Neuronal stem cell (in vitro differentiated cells): ENCODE measurements around the gene UGP2.

ENCODE experiments used
- DNase-seq: peaks from one replicate; pipeline ENCODE4 v3.0.0-alpha.2; 2013; ENCODE audit warnings: low spot score
- H2AFZ ChIP-seq: one replicate; pipeline ENCODE4 v1.6.1; 2013; ENCODE audit warnings: mild to moderate bottlenecking, low read length, inconsistent platforms
- H2AK5ac ChIP-seq: 2 replicates; pipeline ENCODE4 v1.6.1; 2013; ENCODE audit warnings: low read depth, mild to moderate bottlenecking, inconsistent platforms, low read length, moderate library complexity, mixed read lengths
- H2BK120ac ChIP-seq: 2 replicates; pipeline ENCODE4 v1.6.1; 2013; ENCODE audit warnings: low read depth, mild to moderate bottlenecking, inconsistent platforms, low read length, moderate library complexity, mixed read lengths
- H2BK12ac ChIP-seq: one replicate; pipeline ENCODE4 v1.6.1; 2013; ENCODE audit warnings: low read length, inconsistent platforms
- H2BK15ac ChIP-seq: 2 replicates; pipeline ENCODE4 v1.6.1; 2013; ENCODE audit warnings: mild to moderate bottlenecking, low read length, inconsistent platforms, mixed read lengths
- H2BK5ac ChIP-seq: one replicate; pipeline ENCODE4 v1.6.1; 2013; ENCODE audit warnings: inconsistent platforms, mild to moderate bottlenecking, low read length, moderate library complexity
- H3K14ac ChIP-seq: one replicate; pipeline ENCODE4 v1.6.1; 2013; ENCODE audit warnings: low read length, inconsistent platforms
- H3K18ac ChIP-seq: 2 replicates; pipeline ENCODE4 v1.6.1; 2013; ENCODE audit warnings: low read length, inconsistent platforms
- H3K23ac ChIP-seq: 2 replicates; pipeline ENCODE4 v1.6.1; 2013; ENCODE audit warnings: low read depth, mild to moderate bottlenecking, mixed read lengths, low read length, inconsistent platforms; ENCODE audit not compliant: poor library complexity
- H3K27ac ChIP-seq: replicated peaks from 3 replicates; pipeline ENCODE4 v1.5.1; 2013; ENCODE audit warnings: low read length, inconsistent platforms
- H3K27me3 ChIP-seq, 3 experiments: 2 replicates each; pipeline ENCODE4 v1.6.1; 2013; ENCODE audit warnings: low read length in 3 of 3, mild to moderate bottlenecking in 2 of 3, inconsistent platforms in 1 of 3, low read depth in 1 of 3, mixed read lengths in 1 of 3, moderate library complexity in 1 of 3; ENCODE audit not compliant: control insufficient read depth in 3 of 3, insufficient read depth in 3 of 3
- H3K36me3 ChIP-seq, 2 donors: replicated peaks in 1 of 2; 2 replicates each; pipeline ENCODE4 v1.6.1; 2013; ENCODE audit warnings: low read length in 2 of 2; ENCODE audit not compliant: control insufficient read depth in 2 of 2, insufficient read depth in 2 of 2
- H3K4ac ChIP-seq: 2 replicates; pipeline ENCODE4 v1.6.1; 2013; ENCODE audit warnings: inconsistent platforms, mild to moderate bottlenecking, low read length, moderate library complexity
- H3K4me1 ChIP-seq, 2 donors: 1 replicate in 1 of 2; 2 replicates in 1 of 2; pipeline ENCODE4 v1.6.1; 2013; ENCODE audit warnings: low read length in 2 of 2, low read depth in 1 of 2; ENCODE audit not compliant: control insufficient read depth in 2 of 2, insufficient read depth in 1 of 2
- H3K4me2 ChIP-seq: one replicate; pipeline ENCODE4 v1.6.1; 2013; ENCODE audit warnings: mild to moderate bottlenecking, low read length, inconsistent platforms; ENCODE audit not compliant: insufficient read depth, poor library complexity, severe bottlenecking
- H3K4me3 ChIP-seq, 2 donors: 2 replicates each; pipeline ENCODE4 v1.5.1; 2013; ENCODE audit warnings: low read length in 2 of 2, mild to moderate bottlenecking in 2 of 2, inconsistent platforms in 1 of 2, moderate library complexity in 1 of 2
- H3K79me1 ChIP-seq: one replicate; pipeline ENCODE4 v1.6.1; 2013; ENCODE audit warnings: low read depth, mild to moderate bottlenecking, inconsistent platforms, low read length, moderate library complexity
- H3K9ac ChIP-seq: one replicate; pipeline ENCODE4 v1.6.1; 2013; ENCODE audit warnings: mild to moderate bottlenecking, low read depth, low read length, inconsistent platforms; ENCODE audit not compliant: poor library complexity
- H3K9me3 ChIP-seq, 2 donors: replicated peaks in 1 of 2; 2 replicates each; pipeline versions ENCODE3 to v1.6.1; 2013; ENCODE audit warnings: low read length in 2 of 2, mild to moderate bottlenecking in 2 of 2, inconsistent platforms in 1 of 2, low read depth in 1 of 2, mixed read lengths in 1 of 2, moderate library complexity in 1 of 2; ENCODE audit not compliant: control insufficient read depth in 2 of 2, insufficient read depth in 1 of 2
- H4K8ac ChIP-seq: one replicate; pipeline ENCODE4 v1.6.1; 2013; ENCODE audit warnings: low read depth, mild to moderate bottlenecking, inconsistent platforms, low read length, moderate library complexity
- H4K91ac ChIP-seq: one replicate; pipeline ENCODE4 v1.6.1; 2013; ENCODE audit warnings: low read length, low read depth, mild to moderate bottlenecking, inconsistent platforms; ENCODE audit not compliant: poor library complexity
- WGBS, 2 donors: extraction: QIAGEN DNeasy Blood & Tissue Kit; methylation state at CpG; one replicate each; pipeline ENCODE4 v1.1.7; 2013; ENCODE audit warnings: missing lambda C conversion rate in 2 of 2, mixed read lengths in 1 of 2; ENCODE audit not compliant: insufficient read length in 2 of 2, insufficient replicate concordance in 1 of 2; ENCODE audit errors: extremely low coverage in 2 of 2; 5-methylcytosine and 5-hydroxymethylcytosine counted together

Gene UGP2

DNA sequence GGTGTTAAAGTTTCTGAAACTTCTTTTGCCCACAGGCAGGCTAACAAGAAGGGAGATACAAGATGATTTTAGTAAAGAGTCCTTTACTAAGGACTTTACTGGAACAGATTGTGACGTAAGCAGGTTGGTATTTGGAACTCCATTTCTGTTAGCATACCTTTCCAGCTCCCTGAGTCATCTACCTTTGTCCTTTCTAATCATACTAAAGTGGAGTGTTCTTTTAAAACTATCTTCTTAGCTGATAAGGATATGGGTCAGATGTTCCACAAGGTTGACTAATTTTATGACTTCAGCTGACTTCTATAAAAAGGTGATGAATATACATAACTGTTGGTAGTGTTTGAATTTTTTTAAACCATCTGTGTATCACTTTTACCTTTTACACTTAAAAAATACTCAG lies 21.1 kb downstream of the UGP2 start:
- Histone ChIP-seq H3K18ac (no peak overlapping the region), H2AK5ac (no peak overlapping the region), H2BK120ac (no peak overlapping the region), H2BK5ac (no peak overlapping the region), H3K4ac (no peak overlapping the region), H2BK15ac (no peak overlapping the region), H4K8ac (no peak overlapping the region), H3K27me3 (no peaks in the 10 kb centered on the region), H3K9me3 (peaks cover 0 to 5% of the 10 kb centered on the region in 2 donors), H3K79me1 (no peaks in the 10 kb centered on the region), H3K4me3 (no peak overlapping the region), H3K14ac (no peak overlapping the region), H3K36me3 (peaks cover 2 to 82% of the 10 kb centered on the region in 2 donors), H3K27ac (no peak overlapping the region), H2BK12ac (no peak overlapping the region), H4K91ac (no peak overlapping the region), H2AFZ (no peak overlapping the region), H3K4me1 (no peaks in the 10 kb centered on the region), H3K9ac (no peak overlapping the region), H3K23ac (no peak overlapping the region), H3K4me2 (no peak overlapping the region)
- WGBS, 2 donors: no CpG with 5 or more reads among the region's 1 CpG
- DNase-seq: no peak

DNA sequence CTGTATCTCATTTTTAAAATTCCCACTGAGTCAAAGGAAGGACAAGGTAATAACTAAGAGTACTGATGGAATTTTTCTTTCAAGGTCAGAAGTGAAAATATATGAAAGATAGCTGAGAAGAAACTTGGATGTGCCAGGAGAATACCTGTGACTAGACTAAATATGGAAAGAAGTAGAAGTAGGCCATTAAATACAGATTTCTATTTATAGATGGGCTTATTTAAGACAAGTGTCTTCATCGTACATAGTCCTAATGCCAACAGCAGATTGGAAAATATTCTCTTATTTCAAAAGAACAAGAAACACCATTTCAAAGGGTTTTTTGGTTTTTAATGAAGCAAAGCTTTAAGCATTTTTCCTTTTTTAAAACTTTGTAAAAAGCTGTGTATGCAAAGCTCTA lies 22.0 kb downstream of the UGP2 start:
- peaks cover 0 to 75% of the 10 kb centered on the region in 2 donors for H3K36me3 ChIP-seq
- H4K91ac ChIP-seq: no peak overlapping the region
- no peak overlapping the region for H2BK5ac ChIP-seq
- H2AK5ac ChIP-seq: no peak overlapping the region
- no peak for DNase-seq
- no peak overlapping the region for H3K4me3 ChIP-seq
- no peaks in the 10 kb centered on the region for H3K79me1 ChIP-seq
- H3K9me3 ChIP-seq: no peaks in the 10 kb centered on the region
- H3K4me1 ChIP-seq: no peaks in the 10 kb centered on the region
- WGBS, 2 donors: no CpG with 5 or more reads among the region's 1 CpG
- H3K18ac ChIP-seq: no peak overlapping the region
- no peak overlapping the region for H3K9ac ChIP-seq
- H3K4me2 ChIP-seq: no peak overlapping the region
- H2BK12ac ChIP-seq: no peak overlapping the region
- no peak overlapping the region for H3K23ac ChIP-seq
- H2BK15ac ChIP-seq: no peak overlapping the region
- H4K8ac ChIP-seq: no peak overlapping the region
- H3K4ac ChIP-seq: no peak overlapping the region
- no peaks in the 10 kb centered on the region for H3K27me3 ChIP-seq
- no peak overlapping the region for H3K27ac ChIP-seq
- H2AFZ ChIP-seq: no peak overlapping the region
- no peak overlapping the region for H3K14ac ChIP-seq
- H2BK120ac ChIP-seq: no peak overlapping the region

DNA sequence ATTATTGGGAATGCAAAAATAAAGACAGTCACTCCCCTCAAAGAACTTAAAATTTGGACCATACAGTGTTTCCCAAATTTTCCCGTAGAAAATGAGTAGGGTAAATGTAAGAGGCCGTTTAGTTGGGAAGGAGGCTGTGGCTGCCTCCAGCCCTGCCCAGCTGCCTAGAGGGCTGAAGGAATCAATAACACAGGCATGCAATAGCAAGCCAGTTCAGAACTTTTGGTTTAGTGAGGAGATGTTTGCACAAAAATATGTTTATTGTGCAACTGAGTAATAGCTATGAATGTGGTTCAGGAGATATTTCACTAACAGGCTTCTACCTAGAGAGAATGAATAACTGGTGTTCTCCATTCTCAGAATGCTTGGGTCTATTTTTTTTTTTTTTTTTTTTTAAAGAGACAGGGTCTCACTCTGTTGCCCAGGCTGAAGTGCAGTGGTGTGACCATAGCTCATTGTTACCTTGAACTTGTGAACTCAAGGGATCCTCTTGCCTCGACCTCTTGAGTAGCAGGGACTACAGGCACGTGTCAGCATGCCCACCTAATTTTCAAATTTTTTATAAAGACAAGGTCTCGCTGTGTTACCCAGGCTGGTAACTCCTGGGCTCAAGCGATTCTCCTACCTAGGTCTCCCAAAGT lies 23.6 kb downstream of the UGP2 start:
- Histone ChIP-seq H3K23ac (no peak overlapping the region), H3K4me3 (no peak overlapping the region), H3K36me3 (peaks cover 0 to 63% of the 10 kb centered on the region in 2 donors), H3K4ac (no peak overlapping the region), H3K18ac (no peak overlapping the region), H3K27ac (no peak overlapping the region), H2BK15ac (no peak overlapping the region), H3K9me3 (no peaks in the 10 kb centered on the region), H2AFZ (no peak overlapping the region), H2BK5ac (no peak overlapping the region), H3K79me1 (no peaks in the 10 kb centered on the region), H2BK120ac (no peak overlapping the region), H2AK5ac (no peak overlapping the region), H3K14ac (no peak overlapping the region), H4K91ac (no peak overlapping the region), H3K4me2 (no peak overlapping the region), H3K27me3 (no peaks in the 10 kb centered on the region), H3K9ac (no peak overlapping the region), H2BK12ac (no peak overlapping the region), H3K4me1 (no peaks in the 10 kb centered on the region), H4K8ac (no peak overlapping the region)
- no CpG with 5 or more reads among the region's 6 CpGs for WGBS, 2 donors
- DNase-seq: no peak

DNA sequence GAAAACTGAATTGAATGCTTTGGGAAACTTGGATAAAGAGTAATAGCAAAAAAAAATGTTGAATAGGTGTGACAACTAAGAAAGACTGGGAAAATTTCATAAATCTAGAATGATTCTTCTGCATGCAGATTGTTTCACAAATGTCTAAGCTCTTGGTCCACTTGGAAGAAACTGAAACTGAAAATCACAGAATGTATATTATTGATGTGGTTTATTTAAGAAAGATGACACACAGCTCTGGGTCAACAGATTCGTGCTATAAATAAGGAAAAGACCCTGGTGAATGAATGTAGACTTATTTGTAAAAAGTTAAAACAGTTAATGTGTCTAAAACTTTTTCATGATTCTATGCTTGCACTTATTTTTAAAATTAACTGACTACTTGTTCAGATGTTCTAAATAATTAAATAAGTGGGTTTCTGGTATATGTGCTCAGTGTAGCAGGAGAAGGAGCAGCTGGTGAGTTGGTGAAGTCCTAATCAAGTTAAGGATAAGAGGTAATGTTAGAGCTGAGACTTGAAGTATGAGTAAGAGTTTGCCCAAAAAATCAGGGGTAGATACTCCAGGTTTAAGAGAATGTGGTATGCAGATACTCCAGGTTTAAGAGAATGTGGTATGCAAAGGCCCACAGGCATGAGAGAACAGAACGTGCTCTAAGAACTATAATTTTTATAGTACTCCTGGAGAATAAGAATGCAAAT lies 24.5 kb downstream of the UGP2 start:
- Histone ChIP-seq H3K4me1 (no peaks in the 10 kb centered on the region), H3K4me3 (no peak overlapping the region), H2BK5ac (no peak overlapping the region), H3K36me3 (peaks cover 0 to 54% of the 10 kb centered on the region in 2 donors), H2AK5ac (no peak overlapping the region), H2AFZ (no peak overlapping the region), H3K9me3 (no peaks in the 10 kb centered on the region), H3K14ac (no peak overlapping the region), H3K27me3 (no peaks in the 10 kb centered on the region), H4K91ac (no peak overlapping the region), H2BK15ac (no peak overlapping the region), H3K23ac (no peak overlapping the region), H3K4me2 (no peak overlapping the region), H2BK120ac (no peak overlapping the region), H3K4ac (no peak overlapping the region), H2BK12ac (no peak overlapping the region), H3K79me1 (no peaks in the 10 kb centered on the region), H3K18ac (no peak overlapping the region), H3K27ac (no peak overlapping the region), H3K9ac (no peak overlapping the region), H4K8ac (no peak overlapping the region)
- no peak for DNase-seq
- WGBS, 2 donors: no CpG with 5 or more reads among the region's 2 CpGs
